HG03432 (cell line): Measurements from ENCODE around the gene RALGPS1.

Experiments
- ATAC-seq: cut with Tn5 transposase; IDR thresholded peaks from one replicate; pipeline ENCODE4 v1.9.1; 2021; ENCODE audit warnings: mild to moderate bottlenecking, moderate library complexity; ENCODE audit not compliant: unreplicated experiment

Gene RALGPS1

DNA sequence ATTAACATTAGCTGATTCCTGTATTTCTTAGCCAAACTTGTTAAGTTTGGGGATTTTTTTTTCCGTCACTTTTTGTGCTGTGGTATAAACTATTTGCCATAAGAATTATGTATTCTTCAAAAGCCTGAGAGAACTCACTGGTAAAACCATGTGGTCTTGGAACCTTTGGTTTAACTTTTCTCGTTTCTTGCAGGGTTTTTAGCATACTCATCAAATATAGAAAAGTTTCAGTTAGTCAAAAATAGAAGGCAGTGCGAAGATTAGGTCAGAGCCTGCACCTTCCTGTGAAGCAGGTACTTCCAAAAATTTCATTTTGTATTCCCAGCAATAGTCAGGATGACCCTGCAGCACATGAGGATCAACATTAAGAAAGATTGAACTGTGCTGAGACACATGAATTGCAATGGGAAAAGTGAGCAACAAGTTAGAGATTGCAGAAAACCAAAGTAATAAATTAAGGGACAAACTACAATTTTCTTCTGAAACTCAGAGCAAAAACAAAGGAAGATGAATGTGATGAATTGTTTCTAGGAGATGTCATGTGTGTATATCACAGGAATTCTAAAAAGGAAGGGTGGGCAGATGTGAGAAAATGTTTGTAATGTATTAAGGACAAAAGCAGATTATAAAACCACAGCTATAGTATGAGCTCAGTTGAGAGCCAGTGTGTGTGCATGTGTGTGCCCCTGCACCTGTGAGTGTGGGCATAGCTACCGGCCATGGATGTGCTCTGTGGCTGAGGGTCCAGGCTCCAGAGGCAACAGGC, 105.6 kb downstream of the RALGPS1 start:
- ATAC-seq, result no peak

- no peak for ATAC-seq
These were observed 106.2 kb downstream of the RALGPS1 start for GRCh38 chr9:127020802-127021078.

- ATAC-seq, result no peak
These were observed 107.2 kb downstream of the RALGPS1 start for GRCh38 chr9:127021664-127022363.

DNA sequence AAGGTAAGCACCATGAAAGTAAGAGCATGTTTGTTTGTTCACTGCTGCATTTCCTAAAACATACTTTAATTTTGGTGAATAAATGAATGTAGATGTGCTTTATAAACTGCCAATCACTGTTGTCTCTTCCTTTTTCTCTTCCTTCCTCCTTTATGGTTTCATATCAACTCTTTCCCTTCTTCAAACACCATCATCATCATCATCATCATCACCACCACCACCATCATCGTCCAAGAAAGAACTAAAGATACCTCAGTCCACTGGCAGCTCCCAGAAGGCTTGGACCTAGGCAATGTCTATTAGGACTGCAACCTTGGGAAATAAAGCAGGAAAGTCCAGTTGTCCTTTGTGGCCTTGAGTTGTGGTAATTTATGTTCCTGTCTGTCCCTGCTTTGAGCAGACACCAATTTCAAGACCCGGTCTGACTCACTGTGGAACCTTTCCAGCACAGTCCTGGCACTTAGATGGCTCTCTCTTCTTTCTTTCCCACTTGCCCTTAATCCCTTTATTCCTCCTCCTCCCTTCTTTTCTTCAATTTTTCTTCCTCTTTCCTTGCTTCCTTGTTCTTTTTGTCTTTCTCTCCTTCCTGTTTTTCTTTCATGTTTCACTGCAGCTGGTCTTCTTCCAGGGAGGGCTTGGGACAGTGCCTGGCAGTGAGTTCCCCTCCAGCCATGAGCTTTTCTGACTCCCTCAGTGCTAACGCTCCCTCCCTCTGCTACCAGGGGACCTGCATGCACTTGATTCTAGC, 108.5 kb downstream of the RALGPS1 start:
- ATAC-seq, result no peak

DNA sequence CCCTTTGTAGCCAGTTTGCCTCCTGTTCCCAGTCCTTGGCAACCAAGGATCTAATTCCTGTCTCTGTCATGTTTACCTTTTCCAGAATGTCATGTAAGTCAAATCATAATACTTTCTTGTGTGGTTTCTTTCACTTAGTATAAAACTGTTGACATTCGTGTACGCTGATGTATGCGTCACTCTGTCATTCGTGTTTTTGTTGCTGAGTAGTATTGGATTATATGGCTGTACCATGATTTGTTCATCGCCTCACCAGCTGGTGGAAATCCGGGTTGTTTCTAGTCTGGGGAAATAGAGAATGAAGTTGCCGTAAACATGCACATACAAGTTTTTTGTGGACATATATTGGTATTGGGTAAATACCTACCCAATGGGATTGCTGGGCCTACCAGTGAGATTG, 110.5 kb downstream of the RALGPS1 start:
- no peak for ATAC-seq

DNA sequence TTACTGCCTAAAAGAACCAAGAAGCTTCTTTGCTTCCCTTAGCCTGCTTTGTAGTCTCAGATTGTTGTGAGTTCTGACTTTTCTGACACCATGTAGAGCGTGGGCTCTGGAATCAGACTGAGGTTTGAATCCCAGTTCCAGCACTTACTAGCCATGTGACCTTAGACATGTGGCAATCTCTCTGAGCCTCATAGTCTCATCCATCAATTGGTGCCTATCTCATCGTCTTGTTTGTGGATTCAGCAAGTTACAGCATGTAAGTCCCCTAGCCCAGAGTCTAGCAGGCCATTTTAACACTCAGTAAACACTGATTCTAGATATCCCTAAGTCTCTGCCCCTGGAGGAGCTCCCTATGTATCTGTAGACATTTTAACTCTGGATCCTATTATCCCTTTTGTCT, 113.1 kb downstream of the RALGPS1 start:
- no peak for ATAC-seq

- ATAC-seq, result no peak
These were observed 115.0 kb downstream of the RALGPS1 start for GRCh38 chr9:127029548-127029947.

- ATAC-seq, result no peak
These were observed 116.5 kb downstream of the RALGPS1 start for GRCh38 chr9:127030814-127031740.

DNA sequence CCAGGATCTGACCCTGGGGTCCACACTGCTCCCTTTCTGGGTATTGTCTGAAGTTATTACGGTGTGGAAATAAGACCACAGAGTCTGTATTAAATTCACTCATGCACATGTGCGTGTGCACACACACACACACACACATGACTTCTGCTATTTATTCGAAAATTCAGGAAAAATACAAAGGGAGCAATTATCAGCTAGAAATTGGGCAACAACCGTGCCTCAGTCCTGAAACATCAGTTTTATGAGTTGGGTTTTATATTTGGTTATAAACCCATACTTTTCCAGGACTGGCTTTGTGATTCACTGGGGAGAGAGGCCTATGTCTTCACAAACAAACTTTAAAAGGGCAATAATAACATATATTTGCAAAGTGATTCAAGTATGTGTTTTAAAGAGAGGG, 117.7 kb downstream of the RALGPS1 start:
- ATAC-seq, result no peak

DNA sequence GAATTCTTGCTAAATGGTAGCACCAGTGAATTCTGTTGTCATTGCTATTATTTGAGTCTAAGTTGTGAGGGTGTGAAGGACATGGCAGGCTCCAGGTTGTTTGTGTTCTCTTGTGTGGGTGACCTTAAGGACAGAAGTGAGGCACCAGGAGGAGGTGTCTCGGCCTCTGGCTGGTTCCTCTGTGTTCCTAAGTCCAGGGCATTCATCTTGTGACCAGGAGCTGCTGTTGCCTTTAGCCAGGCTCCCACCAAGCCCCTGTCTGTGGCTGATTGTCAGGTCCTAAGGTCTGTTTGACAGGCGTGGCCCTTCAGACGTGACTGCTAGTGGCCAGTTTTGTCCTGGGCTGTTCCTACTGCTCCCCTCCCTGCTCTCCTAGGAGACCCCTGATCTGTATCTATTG, 118.5 kb downstream of the RALGPS1 start:
- no peak for ATAC-seq

DNA sequence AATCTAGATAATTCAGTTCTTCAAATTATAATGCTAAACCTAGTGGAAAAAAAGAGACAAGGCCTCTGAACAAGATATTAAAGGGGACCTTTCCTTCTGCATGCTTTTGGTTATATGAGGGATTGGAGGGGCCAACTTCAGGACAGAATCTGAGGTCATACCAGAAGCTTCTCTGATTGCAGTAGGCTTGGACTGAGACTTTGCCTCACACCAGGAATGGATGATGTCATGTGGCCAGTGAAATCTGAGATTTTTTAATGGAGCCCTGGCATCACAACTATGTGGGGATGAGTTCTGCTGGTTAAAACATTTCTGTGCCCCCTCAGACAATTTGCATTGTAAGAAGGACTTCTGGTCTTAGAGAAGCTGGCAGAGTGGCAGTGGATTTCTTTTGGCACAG, 119.2 kb downstream of the RALGPS1 start:
- ATAC-seq, result no peak

- no peak for ATAC-seq
These were observed 120.1 kb downstream of the RALGPS1 start for GRCh38 chr9:127034691-127035090.

- ATAC-seq, result no peak
These were observed 120.8 kb downstream of the RALGPS1 start for GRCh38 chr9:127035423-127035822.

DNA sequence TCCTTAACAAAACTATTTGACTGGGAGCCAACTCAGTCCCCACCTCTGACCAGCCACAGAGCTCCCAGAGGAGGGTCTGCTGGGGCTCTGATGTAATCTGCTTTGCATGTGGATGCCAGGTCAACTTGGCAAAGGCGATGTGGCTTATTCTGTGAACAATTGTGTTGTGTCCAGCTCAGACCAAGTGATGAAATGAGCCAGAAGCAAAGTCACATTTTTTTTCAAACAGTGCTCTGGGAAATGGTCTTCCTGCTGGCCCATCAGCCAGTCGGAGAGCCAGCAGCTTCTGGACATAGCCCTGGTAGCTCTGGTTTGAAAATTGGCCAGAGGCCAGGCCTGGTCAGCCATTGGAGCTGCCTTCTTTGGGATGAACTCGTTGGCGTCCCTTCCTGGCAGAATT, 121.4 kb downstream of the RALGPS1 start:
- ATAC-seq, result no peak

DNA sequence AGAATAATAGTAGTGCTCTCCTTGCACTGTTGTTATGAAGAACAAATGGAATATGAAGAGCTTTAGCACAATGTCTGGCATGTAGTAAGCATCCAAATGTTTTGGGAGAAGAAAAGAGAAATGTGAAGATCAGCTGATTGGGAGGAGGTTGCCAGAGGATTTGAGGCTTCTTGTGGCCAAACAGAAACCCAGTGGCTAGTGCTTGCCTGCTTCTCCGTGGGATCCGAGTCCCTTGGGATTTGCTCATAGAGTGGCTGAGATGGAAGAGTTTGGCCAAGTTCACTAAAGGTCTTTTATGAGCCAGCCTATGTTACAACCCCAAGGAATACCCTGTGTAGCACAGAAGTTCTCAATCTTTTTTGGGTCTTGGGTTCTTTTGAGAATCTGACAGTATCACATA, 121.9 kb downstream of the RALGPS1 start:
- ATAC-seq, result no peak

DNA sequence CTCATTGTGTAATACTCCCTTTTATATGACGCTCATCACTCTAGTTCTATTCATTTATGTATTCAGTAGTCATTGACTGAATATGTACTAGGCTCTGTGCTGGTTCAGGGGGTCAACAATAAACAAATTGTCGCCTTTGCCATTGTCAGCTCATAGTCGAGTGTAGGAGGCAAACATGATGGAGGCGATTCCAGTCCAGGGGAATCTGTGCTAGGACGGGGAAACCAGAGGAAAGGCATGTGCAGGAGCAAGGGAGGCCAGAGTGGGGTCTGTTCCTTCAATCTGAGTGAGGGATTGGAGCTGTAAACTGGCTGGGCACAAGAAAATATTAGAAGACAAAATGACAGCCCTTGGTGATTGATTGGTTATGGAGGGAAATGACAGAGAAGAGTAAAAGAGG, 123.9 kb downstream of the RALGPS1 start:
- no peak for ATAC-seq

DNA sequence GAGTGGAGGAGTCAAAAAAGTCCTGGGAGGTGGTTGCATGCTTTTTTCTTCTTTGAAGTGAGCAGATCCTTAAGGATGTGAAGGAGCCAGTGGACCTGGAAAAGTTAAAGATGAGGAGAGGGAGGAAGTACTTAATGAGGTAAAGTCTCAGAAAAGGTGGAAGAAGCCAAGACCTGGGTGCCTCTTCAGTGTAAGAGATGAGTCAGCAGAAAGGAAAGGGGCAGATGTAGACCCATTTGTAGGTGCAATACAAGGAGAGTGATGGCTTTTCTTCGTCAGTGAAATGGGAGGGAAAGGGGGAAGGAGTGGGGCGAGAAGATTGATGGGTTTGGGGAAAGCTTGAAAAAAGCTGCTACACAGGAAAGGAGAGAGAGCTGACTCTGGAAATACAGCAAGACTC, 124.9 kb downstream of the RALGPS1 start:
- no peak for ATAC-seq

GRCh38 chr9:127045148-127045547, 130.6 kb downstream of the RALGPS1 start:
- no peak for ATAC-seq

DNA sequence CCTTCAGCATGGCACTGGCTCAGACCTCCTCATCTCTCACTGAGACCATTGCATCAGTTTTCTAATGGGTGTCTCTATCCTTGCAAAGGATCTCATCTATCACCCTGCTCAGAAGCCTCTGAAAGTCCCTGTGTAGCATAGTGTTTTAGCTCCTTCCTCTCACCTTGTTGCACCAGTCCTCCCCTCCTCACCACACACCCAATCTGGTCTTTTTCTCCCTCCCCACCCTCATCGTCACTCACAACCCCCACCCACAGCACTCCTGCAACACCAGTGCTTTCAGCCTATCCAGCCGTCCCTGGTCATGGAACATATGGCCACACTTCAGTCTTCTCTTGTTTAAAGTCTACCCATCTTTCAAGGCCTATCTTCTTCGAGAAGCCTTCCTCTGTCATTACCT, 133.4 kb downstream of the RALGPS1 start:
- no peak for ATAC-seq

DNA sequence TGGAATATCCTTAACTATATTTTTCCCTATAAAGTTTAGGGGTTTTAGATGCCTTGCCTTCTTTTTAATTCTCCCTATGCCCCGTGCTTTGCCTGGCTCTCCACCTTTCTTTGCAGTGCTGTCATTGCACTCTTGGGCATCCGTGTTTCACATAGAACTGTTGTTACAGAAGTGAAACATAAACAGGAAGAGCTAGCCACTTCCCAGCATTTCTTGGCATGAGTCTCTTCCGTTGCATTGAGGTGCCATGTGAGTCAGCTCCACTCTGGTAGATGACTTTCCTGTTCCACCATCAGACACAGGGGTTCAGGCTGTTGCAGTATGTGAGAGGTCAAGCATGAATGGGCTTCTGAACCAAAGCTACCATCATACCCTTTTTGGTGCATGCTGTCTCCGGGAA, 134.5 kb downstream of the RALGPS1 start:
- ATAC-seq, result no peak

DNA sequence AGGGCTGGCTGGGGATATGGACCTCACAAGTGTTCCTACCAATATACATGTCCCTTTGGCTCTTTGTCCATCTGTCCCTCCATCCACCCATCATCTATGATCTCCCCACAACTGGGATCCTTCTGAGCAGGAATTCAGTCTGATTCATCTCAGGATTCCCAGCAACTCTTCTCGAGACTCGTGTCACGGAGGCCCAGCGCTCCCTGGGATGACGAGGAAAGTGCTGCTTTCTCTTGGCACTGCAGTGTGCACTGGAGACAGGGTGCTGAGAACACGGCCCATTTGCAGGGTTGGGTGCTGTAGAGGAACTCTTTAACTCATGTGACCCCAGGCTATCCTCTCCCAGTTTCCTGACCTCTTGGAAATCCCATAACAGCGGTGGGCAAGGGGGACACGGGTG, 135.0 kb downstream of the RALGPS1 start:
- ATAC-seq, result no peak
